HG03045 (cell line): ENCODE measurements around the gene BMP15.

ENCODE experiments used
- ATAC-seq: cut with Tn5 transposase; IDR thresholded peaks from one replicate; pipeline ENCODE4 v1.9.1; 2021; ENCODE audit warnings: mild to moderate bottlenecking, moderate library complexity; ENCODE audit not compliant: unreplicated experiment

The BMP15 gene

DNA sequence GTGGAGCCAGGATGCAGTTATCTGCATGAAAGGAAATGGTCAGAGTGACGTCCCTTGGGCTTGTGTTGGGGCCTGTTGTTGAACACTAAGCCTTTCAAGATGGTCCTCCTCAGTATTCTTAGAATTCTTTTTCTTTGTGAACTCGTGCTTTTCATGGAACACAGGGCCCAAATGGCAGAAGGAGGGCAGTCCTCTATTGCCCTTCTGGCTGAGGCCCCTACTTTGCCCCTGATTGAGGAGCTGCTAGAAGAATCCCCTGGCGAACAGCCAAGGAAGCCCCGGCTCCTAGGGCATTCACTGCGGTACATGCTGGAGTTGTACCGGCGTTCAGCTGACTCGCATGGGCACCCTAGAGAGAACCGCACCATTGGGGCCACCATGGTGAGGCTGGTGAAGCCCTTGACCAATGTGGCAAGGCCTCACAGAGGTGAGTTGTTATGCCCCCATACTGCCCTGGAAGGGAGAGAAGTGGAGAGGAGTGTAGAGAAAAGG lies at the start of gene BMP15:
Gene BMP15 (plus strand): TSS at position 51 of the 492 bp plus-strand sequence. CDS start 49 bp downstream, at position 100.
- no peak for ATAC-seq

DNA sequence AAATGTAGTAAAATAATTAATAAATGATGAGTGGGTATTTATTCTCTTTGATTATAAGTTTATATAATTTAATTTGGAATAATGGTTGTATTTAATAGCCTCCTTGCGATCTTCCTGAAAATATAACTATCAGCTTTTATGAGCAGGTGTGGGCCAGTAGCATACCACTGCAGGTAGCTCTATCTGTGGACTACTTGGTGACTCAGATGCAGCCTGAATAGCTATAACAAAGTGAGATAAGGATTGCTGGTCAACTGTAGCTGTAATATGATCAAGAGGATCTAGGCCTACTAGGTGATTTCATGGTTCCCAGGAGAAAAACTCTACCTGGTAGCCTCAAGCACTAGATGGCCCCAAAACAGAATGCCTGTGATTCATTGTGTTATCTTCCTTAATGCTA lies 47.1 kb upstream of the BMP15 start:
- no peak for ATAC-seq

DNA sequence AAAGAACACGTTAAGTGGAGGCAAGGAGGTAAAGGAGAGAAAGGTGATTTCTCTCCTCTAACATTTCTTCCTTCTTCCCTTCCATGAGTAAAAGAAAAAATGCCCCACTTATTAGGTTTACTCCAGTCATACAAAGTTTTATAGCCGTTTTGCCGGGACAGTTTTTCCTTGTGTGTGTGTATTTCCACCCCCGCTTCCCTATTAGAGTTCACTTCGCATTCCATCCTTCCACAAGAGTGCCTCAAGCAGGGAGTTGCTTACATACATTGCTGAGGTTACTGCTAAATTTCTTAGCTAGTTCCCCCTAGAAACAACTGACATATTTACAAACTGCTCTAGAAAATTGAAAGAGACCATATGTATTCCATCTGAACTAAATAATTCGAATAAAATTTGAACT lies 45.2 kb upstream of the BMP15 start:
- no peak for ATAC-seq

DNA sequence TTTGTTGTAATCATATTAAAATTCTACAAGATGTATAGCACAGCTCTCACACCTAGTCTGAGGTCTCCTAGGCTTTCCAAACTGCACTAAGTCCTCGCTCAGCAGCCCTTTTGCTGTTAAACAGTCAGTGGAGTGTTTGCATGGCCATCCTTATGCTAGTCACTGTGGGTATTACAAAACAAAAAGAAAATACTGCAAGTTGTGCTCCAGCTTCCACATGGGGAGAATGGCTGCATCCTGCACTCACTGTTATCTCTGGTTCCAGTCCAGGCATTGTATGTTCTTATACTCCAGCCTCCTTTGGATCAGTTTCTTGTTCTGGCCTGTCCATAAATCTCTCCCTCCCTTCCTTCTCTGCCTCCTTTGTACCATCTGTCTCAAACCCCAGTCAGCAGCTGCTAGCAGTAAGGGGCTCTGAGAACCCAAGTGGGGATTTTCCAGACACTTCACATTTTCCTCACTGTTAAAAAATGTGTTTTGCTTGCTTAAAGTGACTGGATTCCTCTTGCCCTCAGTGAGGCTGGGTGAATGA lies 38.5 kb upstream of the BMP15 start:
- no peak for ATAC-seq

DNA sequence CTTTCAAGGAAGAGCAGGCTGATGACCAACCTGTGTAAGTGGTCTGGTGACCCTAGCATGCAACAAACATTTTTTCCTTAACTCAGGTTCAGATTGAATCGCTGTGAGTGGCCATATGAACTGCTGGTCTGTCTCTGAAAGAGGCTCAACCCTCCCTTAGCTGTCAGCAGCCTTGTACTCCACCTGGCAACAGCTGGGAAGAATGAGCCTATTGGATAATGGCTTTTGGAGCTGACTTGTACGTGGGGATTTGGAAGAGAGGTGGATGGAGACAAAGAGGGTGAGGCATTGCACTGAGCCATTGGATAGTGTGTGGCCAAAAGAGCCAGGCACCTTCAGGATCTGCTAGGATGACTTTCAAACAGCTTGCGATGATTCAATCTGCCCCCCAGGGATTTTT lies 35.7 kb upstream of the BMP15 start:
- ATAC-seq = no peak

DNA sequence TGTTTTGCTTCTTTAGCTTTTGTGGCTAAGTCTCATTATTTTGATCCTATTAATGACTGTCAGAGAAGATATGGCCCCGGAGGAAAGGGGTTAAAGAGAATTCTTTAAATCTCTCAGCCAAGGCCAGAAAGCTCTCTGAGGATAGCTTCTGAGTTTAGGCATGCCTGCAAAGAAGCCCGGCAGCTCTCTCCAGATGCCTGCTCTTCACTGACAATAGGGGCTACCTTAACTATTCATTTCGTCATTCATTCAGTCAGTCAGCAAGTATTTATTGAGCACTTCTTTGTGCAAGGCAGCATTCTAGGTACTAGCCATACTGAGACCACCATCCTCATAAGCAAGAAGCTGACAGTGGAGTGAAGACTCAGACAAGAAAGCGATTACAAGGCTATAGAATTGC lies 34.0 kb upstream of the BMP15 start:
- ATAC-seq = no peak

DNA sequence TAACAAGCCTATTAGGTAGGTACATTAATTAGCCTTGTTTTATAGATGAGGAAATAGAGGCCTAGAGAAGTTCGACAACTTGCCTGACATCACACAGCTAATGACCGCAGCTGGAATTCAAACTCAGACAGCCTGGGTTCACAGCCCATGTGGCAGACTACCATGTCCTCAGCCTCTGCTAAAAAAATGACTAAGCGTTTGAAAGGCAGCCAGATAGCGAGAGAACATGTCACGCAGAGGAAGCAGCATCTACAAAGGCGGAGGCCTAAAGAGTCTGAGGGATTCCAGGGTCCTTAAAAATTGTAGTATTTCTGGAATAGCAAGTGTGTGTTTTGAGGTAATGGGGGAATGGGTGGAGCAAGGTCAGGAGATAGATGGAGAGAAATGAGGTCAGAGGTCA lies 33.2 kb upstream of the BMP15 start:
- ATAC-seq = no peak

DNA sequence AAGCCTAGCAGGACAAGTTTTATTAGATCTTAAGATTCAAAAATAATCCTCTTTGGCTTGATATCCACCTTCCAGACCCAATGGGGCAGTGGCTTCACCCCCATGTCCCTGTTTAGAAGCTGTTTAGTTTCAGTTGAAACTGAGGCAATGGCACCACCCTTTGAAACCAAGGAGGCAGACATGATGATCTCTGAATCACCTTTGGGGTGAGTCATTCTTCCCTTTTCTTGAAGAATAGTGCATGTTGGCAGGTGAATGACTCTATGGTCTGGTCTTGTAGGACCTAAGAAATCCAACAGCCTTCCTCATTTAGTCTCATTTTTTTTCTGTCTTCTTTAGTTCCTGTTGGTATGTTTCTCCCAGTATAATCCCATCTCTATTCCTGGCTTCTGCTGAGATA lies 29.5 kb upstream of the BMP15 start:
- ATAC-seq = no peak

DNA sequence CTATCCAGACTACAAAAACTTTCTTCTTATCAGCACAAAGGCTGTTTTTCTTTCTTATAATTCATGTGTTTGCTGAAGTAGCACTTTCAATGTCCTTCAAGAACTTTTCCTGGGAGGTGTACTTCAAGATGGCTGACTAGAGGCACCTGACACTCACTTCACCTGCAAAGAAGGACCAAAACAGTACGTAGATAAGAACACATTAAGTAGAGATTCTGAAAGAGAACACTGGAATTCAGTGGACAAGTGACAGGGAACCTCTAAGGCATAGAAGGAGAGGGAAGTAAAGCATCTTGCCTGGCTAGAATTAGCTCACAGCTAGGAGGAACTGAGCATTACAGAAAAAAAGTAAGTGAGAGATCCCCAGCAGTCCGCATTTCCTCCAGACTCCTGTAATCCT lies 21.7 kb upstream of the BMP15 start:
- no peak for ATAC-seq

DNA sequence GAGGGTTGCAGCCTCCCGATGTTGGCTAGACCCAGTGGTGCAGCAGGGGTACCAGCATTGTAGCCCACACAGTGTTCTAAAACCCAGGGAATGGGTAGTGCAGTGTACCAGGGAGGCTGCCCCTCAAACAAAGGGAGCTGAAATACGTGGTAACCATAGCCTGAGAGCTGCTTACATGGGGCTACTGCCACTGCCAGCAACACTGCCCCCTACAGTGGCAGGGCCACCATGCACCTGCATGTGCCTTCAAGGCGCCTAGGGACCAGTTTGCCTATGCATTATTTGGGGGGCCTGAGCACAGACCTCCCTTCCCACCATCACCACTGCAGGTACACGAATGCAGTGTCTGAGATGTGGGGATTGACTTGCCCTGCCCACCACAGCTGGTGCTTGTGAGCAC lies 21.0 kb upstream of the BMP15 start:
- no peak for ATAC-seq

DNA sequence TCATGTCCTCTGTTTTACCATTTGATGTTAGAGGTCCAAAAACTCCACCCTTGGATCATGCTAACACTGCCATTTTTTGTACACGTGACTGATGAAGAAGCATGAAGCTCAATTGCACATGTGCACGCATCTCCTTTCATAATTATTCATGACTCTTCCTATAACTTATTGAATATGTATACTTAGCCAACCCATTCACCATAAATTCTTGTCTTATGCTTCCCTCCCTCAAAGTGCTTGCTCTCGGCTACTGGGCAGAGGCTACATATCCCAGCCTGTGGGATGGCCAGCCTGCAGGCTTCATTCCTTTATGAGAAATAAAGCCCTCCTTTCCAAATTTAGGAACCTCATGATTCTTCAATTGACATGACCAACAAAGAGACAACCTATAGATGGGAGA lies 17.5 kb upstream of the BMP15 start:
- no peak for ATAC-seq

DNA sequence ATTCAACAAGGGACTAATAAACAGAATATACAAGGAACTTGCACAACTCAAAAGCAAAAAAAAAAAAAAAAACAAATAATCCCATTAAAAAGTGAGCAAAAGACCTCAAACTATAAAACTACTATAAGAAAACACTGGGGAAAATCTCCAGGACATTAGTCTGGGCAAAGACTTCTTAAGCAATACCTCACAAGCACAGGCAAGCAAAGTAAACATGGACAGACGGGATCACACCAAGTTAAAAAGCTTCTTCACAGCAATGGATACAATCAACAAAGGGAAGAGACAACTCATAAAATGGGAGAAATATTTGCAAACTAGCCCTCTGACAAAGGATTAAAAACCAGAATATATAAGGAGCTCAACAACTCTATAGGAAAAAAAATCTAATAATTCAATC lies 17.1 kb upstream of the BMP15 start:
- no peak for ATAC-seq

DNA sequence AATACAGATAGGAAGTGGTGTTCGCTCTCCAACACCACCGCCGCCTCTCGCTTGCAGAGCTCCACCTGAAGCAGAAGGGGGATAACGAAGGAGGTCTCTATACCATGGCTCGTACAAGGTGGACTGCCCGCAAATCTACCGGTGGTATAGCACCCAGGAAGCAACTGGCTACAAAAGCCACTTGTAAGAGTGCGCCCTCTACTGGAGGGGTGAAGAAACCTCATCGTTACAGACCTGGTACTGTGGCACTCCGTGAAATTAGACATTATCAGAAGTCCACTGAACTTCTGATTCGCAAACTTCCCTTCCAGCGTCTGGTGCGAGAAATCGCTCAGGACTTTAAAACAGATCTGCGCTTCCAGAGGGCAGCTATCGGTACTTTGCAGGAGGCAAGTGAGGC lies 5.2 kb upstream of the BMP15 start:
- no peak for ATAC-seq

DNA sequence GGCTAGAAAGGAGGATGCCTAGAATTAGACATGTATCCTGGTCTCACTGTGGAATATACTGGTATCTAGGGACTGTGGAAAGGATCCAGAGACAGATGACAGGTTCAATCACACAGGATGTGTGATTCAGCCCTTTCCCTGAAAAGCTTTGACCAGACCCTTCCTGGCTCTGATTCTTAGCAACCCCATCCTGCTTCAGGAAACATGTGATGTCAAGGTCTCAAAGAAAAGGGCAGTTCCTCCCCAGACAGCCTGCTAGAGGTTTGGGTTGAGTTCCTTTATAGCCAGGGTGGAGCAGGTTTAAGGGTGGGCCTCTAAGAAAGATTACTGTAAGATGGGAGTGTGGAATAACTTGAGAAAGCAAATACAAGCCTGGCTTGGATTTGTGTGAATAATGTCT lies 3.0 kb downstream of the BMP15 start:
- no peak for ATAC-seq

DNA sequence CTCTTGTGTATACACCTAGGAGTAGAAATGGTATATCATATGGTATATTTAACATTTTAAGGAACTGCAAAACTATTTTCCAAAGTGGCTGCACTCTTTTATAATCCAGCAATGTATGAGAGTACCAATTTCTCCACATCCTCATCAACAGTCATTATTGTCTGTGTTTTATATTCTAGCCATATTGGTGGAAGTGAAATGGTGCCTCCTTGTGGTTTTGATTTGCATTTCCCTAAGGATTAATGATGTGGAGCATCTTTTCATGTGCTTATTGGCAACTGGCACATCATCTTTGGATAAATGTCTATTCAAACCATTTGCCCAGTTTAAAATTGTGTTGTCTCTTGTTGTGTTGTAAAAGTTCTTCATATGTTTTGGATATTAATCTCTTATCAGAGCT lies 9.6 kb downstream of the BMP15 start:
- no peak for ATAC-seq

DNA sequence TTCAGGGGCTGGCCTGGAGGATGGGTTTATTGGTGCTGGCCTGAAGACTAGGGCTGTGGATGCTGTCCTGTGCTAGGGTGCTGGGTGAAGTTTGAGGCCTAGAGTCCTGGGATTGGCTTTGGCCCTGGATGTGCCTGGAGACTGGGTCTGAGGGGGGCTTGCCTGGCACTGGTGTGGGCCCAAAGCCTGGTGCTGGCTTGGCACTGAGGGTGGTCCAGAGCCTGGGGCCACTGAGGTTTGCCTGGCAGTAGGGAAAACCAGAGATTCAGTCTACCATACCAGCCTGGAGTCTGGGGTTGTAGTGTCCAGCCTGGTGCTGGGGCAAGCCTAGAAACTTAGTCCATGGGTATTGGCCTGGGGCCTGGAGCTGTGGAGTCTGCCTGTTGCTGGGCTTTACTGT lies 16.6 kb downstream of the BMP15 start:
- no peak for ATAC-seq

DNA sequence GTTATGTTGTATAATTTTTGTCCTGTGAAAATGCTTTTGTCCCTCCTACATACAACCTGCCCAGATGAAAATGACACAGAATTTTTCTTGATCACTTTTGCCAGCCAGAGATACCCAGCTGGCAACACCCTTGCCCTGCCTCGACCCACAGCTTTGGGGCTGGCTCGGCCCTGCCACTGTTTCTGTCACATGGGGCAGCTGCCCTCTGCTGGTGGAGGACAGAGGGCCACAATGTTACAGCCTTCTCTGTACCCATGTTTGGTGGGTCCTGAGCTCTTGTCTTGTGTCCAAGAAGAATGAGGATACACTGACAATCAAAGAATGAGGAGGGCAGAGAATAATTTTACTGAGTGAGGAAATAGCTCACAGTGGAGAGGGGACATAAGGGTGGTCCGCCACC lies 31.1 kb downstream of the BMP15 start:
- ATAC-seq = no peak

DNA sequence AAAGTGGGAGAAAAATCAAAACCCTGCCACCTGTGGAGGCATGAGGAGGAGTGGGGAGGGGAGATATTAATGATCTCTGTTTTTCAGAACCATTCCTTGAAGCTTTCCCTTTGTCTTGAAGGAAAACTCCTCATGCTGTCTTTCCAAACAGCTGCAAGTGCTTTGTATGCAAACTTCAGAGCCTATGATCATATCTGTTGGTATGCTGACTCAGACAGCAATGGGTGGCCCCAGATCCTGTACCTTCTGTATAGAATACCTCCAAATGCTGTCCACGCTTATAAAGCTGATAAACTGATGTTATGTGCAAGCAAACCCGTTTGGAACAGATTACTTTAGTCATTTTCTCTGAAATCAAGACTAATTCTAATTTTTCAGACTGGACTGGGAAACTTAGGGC lies 31.9 kb downstream of the BMP15 start:
- ATAC-seq = no peak

DNA sequence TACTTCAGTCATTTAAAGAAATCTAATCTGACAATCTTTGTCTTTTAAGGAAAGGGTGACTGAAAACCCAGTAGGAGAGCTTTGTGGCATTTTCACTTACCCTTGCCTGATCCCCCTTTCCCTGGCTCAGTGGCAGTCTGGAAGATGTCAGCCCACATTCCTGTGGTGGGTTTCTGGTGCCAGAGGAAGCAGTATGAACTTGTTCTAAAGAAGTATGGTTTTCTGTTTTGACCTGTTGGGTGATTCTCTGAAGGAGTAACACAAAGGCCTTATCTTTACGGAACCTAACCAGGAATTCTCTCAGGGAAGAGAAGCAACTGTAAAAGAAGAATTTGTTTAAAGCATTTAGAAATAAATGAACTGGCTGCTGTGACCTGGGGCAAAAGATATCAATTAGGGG lies 41.9 kb downstream of the BMP15 start:
- no peak for ATAC-seq

DNA sequence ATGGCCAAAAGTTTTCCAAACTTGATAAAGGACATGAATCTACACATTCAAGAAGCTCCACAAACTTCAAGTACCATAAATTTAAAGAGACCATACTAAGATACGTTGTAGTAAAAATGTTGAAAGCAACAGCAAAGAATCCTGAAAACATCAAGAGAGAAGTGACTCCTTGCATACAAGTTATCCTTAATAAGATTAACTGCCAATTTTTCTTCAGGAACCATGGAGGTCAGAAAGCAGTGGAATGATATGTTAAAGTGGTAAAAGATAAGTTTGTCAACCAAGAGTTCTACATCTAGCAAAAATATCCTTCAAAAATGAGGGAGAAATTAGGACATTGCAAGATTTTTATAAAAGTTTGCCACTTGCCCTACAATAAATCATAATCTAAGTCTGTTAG lies 43.3 kb downstream of the BMP15 start:
- ATAC-seq = no peak

DNA sequence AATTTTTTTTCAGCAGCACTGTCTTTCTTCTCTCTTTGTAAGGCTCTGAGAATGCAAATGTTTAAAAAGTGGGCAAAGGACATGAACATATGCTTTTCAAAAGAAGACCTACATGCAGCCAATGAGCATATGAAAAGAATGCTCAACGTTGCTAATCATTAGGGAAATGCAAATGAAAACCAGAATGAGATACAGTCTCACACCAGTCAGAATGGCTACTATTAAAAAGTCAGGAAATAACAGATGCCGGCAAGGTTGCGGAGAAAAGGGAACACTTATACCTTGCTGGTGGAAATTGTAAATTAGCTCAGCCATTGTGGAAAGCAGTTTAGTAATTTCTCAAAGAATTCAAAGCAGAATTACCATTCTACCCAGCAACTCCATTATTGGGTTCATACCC lies 51.6 kb downstream of the BMP15 start:
- ATAC-seq = no peak

DNA sequence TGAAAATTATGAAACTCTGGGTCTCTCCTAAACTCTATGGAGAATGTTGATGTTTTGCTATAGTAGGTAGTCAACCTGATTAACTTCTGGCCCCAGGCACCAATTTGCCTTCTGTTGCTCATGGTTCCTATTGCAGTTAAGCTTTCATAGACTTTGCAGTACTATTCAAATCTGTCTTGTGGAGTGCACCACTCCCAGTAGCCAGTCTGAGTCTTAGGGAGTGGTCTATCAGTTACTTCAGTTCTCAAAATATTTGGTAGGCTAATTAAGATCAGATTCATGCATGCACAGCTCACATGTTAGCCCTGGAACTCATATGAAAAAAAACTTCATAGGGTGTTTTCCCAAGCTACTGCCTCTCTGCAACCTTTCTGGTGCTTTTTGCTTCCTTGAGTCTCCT lies 53.3 kb downstream of the BMP15 start:
- ATAC-seq = no peak
